LNCaP clone FGC (cell line): ENCODE measurements around the gene OR52H1.

Experiments
- DNase-seq: peaks from one replicate; pipeline ENCODE4 v3.0.0-alpha.2; 2011; ENCODE audit warnings: low read depth
- H3K4me3 ChIP-seq: 2 replicates; pipeline ENCODE4 v1.5.1; 2011; ENCODE audit warnings: mild to moderate bottlenecking, low read depth, low read length, control low read depth
- CTCF ChIP-seq: IDR thresholded peaks from 2 replicates; pipeline ENCODE4 v1.5.1; 2012; ENCODE audit warnings: mild to moderate bottlenecking; ENCODE audit not compliant: control insufficient read depth, insufficient read depth; ENCODE audit errors: extremely low read depth

Gene OR52H1

GRCh38 chr11:5534046-5534445 is 14.3 kb downstream of the OR52H1 start:
- DNase-seq, result no peak
- no peak for TF ChIP-seq CTCF
- no peak overlapping the region for H3K4me3 ChIP-seq

- H3K4me3 ChIP-seq, result no peak overlapping the region
- no peak for DNase-seq
- no peak for TF ChIP-seq CTCF
Observed at GRCh38 chr11:5531053-5531831, 17.1 kb downstream of the OR52H1 start.

- no peak for TF ChIP-seq CTCF
- DNase-seq, result no peak
- H3K4me3 ChIP-seq, result no peak overlapping the region
Observed at GRCh38 chr11:5528495-5528894, 19.8 kb downstream of the OR52H1 start.

GRCh38 chr11:5527716-5528115 is 20.6 kb downstream of the OR52H1 start:
- no peak for TF ChIP-seq CTCF
- no peak overlapping the region for H3K4me3 ChIP-seq
- no peak for DNase-seq

- no peak overlapping the region for H3K4me3 ChIP-seq
- no peak for TF ChIP-seq CTCF
- no peak for DNase-seq
Observed at GRCh38 chr11:5524756-5525155, 23.6 kb downstream of the OR52H1 start.

GRCh38 chr11:5522308-5522707 is 26.0 kb downstream of the OR52H1 start:
- DNase-seq, result no peak
- no peak overlapping the region for H3K4me3 ChIP-seq
- TF ChIP-seq CTCF, result no peak

- no peak overlapping the region for H3K4me3 ChIP-seq
- TF ChIP-seq CTCF, result no peak
- no peak for DNase-seq
Observed at GRCh38 chr11:5521540-5521939, 26.8 kb downstream of the OR52H1 start.
